HG02798 (cell line): ENCODE data around the gene UBE3C.
A peak's percentile ranks its signal among the peaks of the same experiment; 100 is the strongest.

ENCODE experiments used
- ATAC-seq: cut with Tn5 transposase; IDR thresholded peaks from one replicate; pipeline ENCODE4 v1.9.1; 2021; ENCODE audit warnings: mild to moderate bottlenecking; ENCODE audit not compliant: unreplicated experiment, poor library complexity

Gene UBE3C

GRCh38 chr7:157312941-157313340 is 174.2 kb downstream of the UBE3C start:
- ATAC-seq: no peak

GRCh38 chr7:157313645-157314044 is 174.9 kb downstream of the UBE3C start:
- no peak for ATAC-seq

- ATAC-seq: peak; percentile 79
These were observed 179.4 kb downstream of the UBE3C start for GRCh38 chr7:157318015-157318706.
